ENCODE measurements around the gene CDC73. TPM values are rescaled to one million over a fixed set of nuclear protein-coding genes. Genes with fewer than 3 reads are reported as not detected.

The CDC73 gene
- total RNA-seq, 1 donor from 2014 or later, result 71.1 TPM

- no peak for DNase-seq (ENCODE audit: low spot score in 2 of 2, unreplicated experiment in 2 of 2)
- Mint-ChIP-seq H3K27me3 (ENCODE audit: low read depth) (no peaks in the 10 kb centered on the region), H3K9me3 (peaks cover 17% of the 10 kb centered on the region), H3K4me1 (peaks cover 49% of the 10 kb centered on the region), H3K4me3 (no peak overlapping the region), H3K27ac (peak overlapping the region; percentile 88), H3K36me3 (peaks cover 30% of the 10 kb centered on the region)
- TF ChIP-seq CTCF (IDR thresholded peaks at IDR 0.05; ENCODE audit: unreplicated experiment), result no peak
These were observed 68.4 kb downstream of the CDC73 start for GRCh38 chr1:193190096-193190744.

GRCh38 chr1:193192586-193192985 is 70.8 kb downstream of the CDC73 start:
- no peak overlapping the region for H3K27ac Mint-ChIP-seq
- H3K9me3 Mint-ChIP-seq, result peaks cover 32% of the 10 kb centered on the region
- H3K27me3 Mint-ChIP-seq (ENCODE audit: low read depth), result no peaks in the 10 kb centered on the region
- H3K4me3 Mint-ChIP-seq, result no peak overlapping the region
- DNase-seq (ENCODE audit: low spot score in 2 of 2, unreplicated experiment in 2 of 2), result no peak
- no peak for TF ChIP-seq CTCF (IDR thresholded peaks at IDR 0.05; ENCODE audit: unreplicated experiment)
- peaks cover 45% of the 10 kb centered on the region for H3K36me3 Mint-ChIP-seq
- H3K4me1 Mint-ChIP-seq, result peaks cover 26% of the 10 kb centered on the region

GRCh38 chr1:193199940-193200339 is 78.1 kb downstream of the CDC73 start:
- Mint-ChIP-seq H3K27me3 (ENCODE audit: low read depth) (no peaks in the 10 kb centered on the region), H3K36me3 (peaks cover 35% of the 10 kb centered on the region), H3K4me1 (peaks cover 2% of the 10 kb centered on the region), H3K27ac (no peak overlapping the region), H3K9me3 (peaks cover 21% of the 10 kb centered on the region), H3K4me3 (no peak overlapping the region)
- no peak for DNase-seq (ENCODE audit: low spot score in 2 of 2, unreplicated experiment in 2 of 2)
- no peak for TF ChIP-seq CTCF (IDR thresholded peaks at IDR 0.05; ENCODE audit: unreplicated experiment)

- Mint-ChIP-seq H3K4me1 (peaks cover 2% of the 10 kb centered on the region), H3K4me3 (no peak overlapping the region), H3K36me3 (peaks cover 34% of the 10 kb centered on the region), H3K27ac (no peak overlapping the region), H3K27me3 (ENCODE audit: low read depth) (no peaks in the 10 kb centered on the region), H3K9me3 (peaks cover 21% of the 10 kb centered on the region)
- TF ChIP-seq CTCF (IDR thresholded peaks at IDR 0.05; ENCODE audit: unreplicated experiment), result no peak
- no peak for DNase-seq (ENCODE audit: low spot score in 2 of 2, unreplicated experiment in 2 of 2)
These were observed 79.2 kb downstream of the CDC73 start for GRCh38 chr1:193201021-193201420.

GRCh38 chr1:193210996-193211395 is 89.2 kb downstream of the CDC73 start:
- DNase-seq (ENCODE audit: low spot score in 2 of 2, unreplicated experiment in 2 of 2), result no peak
- Mint-ChIP-seq H3K27ac (peak overlapping the region; percentile 63), H3K36me3 (peaks cover 79% of the 10 kb centered on the region), H3K4me1 (no peaks in the 10 kb centered on the region), H3K27me3 (ENCODE audit: low read depth) (no peaks in the 10 kb centered on the region), H3K9me3 (peaks cover 57% of the 10 kb centered on the region), H3K4me3 (no peak overlapping the region)
- no peak for TF ChIP-seq CTCF (IDR thresholded peaks at IDR 0.05; ENCODE audit: unreplicated experiment)
